LNCAP (cell line): ENCODE data around the gene ADAM12.

Source experiments
- TF ChIP-seq, protein P1 (sequence below): fragments of 450-650 bp; IDR thresholded peaks from 2 replicates; pipeline ENCODE4 v1.5.1; 2017; ENCODE audit warnings: mild to moderate bottlenecking

Gene ADAM12

DNA sequence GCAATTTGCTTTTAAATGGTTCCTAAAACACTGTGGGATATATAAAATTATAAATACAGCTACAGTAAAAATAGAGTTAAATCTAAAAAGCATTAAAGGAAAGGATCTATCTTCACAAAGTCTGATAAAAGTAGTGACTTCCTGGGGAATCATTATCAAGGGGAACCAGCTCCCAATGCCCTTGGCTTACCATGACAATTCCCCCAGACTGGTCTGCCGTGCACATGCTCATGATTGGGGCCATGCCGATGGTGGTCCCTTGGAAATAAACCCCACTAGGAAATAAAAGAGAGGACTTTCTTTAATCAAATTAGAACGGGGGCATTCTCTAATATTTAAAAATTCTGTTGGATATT is 290.1 kb downstream of the ADAM12 start:
- TF ChIP-seq, protein P1, sequence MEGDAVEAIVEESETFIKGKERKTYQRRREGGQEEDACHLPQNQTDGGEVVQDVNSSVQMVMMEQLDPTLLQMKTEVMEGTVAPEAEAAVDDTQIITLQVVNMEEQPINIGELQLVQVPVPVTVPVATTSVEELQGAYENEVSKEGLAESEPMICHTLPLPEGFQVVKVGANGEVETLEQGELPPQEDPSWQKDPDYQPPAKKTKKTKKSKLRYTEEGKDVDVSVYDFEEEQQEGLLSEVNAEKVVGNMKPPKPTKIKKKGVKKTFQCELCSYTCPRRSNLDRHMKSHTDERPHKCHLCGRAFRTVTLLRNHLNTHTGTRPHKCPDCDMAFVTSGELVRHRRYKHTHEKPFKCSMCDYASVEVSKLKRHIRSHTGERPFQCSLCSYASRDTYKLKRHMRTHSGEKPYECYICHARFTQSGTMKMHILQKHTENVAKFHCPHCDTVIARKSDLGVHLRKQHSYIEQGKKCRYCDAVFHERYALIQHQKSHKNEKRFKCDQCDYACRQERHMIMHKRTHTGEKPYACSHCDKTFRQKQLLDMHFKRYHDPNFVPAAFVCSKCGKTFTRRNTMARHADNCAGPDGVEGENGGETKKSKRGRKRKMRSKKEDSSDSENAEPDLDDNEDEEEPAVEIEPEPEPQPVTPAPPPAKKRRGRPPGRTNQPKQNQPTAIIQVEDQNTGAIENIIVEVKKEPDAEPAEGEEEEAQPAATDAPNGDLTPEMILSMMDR: no peak

DNA sequence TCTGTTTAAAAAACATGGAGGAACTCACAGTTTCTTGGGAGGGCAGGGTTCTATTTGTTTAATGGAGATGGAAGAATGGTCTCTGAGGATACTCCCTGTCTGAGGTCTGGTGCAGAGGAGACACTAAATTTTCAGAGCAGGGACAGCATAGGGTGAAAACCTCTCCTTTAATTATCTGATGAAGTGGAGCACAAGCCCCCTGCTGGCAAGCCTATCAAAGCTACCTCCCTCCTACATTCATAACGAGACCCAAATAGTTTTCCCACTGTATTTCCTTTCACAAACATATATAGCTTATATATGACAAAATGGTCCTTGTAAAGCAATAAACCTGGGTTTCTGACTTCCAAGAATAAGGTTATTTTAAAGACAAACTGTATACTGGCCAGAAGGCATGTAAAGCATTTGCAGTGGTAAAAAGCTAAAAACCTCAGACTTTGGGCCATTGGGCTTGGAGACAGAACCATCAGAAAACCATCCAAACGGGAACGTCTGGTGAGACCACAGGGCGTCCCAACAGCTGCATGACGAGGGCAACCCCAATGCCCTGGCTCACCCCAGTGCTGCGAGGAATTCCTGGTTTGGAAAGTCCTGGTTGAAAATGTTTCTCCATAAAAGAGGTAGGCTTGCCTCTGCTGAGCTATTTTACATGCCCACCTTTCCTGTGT is 290.6 kb downstream of the ADAM12 start:
- TF ChIP-seq, protein P1: no peak

DNA sequence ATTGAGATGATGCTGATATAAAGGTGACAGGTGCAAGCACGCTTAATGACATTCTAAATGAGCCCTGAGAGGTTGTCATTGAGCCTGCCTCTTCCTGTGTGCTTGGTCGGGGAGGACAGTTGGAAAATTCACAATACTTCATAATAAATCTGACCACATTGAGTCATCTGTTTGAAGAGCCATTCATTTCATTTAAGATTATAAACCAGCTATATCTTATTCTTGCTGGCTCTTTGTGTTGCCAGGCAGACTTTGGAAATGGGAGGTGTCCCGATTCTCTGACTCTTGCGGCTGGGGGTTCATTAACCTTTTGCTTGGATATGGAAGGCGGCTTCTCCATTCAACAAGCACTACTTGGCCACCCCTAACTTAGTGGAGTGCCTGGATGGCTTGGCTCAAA is 293.7 kb downstream of the ADAM12 start:
- TF ChIP-seq, protein P1: no peak

DNA sequence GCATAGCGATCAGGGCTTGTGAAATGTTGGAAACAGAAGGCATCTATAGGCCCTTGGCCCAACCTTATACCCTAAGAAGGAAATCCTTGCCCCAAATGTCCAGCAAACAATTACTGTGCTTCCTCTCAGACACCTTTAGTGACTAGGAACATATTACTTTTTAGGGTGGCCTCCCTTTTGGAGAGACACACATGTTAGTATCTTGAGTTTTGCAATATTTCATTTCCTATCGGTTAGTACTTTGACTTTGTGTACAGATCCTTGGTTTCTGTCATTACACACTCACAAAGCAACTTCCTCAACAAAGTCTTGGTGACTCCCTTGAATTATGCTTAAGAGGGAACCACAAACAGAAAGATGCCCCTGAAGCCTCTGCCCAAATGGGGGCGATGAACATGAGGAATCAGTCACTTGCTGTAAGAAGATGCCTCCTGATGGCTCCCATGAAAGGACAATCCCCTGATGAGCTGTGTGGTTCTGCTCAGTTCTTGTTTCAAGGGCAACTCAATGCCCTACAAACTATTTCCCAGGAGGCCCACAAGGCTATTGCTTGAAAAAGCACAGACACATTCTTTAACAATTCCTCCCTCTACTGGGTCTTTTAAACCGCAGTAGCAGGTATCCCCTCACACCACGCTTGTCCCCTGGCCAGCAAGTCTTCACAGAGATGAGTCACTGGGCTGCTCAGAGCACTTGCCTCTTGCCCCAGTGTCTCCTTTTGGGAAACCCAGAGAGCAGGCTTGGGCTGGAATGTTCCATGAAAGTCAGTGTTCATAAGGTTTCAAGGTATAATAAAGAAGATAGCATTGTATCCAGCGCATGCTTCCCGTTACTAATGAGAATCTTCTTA is 295.7 kb downstream of the ADAM12 start:
- TF ChIP-seq, protein P1: no peak

DNA sequence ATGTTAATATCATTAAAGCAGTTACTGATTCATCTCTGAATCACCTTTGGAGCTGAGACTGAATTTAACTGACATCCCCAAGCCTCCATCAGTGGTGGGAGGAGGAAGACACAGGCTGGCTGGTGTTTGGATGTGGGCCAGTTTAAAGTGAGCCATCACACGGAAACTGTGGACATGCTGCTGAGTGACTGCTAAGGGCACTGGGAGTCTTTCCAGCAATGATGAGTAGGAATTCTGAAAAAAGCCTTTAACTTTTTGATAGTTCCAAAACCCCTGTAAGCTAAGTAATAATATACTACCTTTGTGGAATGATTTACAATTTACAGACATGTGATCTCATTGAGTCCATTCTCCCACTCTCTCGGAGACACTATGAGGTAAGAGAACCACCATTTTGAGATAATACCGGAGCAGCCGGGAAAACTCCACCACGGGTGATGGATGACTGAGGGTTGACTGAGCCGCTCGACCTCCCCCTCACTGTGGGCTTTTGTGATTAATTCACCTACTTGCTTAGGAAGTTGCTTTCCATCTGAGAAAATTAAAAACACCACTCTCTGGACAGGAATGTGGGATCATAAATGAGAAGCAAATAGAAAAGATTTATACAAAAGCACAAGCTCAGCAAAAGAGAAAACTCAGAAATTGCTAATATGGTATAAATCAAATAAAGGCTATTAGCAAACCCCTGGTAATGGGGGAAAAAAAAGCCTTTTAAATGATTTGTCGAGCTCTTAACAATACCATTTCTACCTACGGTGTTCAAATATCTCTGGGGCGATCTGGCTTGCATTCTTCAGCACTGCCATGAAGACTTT is 297.2 kb downstream of the ADAM12 start:
- TF ChIP-seq, protein P1: no peak

DNA sequence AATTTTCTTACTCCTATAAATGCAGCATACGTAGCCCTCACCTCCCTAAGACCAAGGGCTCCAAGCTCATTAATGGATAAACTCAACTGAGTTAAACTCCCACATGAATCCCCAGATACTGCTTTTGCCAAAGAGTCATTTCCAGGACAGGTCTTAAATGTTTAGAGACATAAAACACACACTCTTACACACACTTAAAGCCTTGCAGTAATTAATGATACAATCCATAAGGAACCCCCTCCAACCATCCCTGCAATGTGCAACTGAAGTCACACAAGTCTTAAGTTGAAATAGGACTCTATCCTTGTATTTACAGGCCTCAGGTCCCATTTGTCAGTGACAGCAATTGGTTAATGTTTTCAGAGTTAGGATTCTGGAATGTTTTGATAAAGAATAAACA is 297.8 kb downstream of the ADAM12 start:
- TF ChIP-seq, protein P1: no peak

DNA sequence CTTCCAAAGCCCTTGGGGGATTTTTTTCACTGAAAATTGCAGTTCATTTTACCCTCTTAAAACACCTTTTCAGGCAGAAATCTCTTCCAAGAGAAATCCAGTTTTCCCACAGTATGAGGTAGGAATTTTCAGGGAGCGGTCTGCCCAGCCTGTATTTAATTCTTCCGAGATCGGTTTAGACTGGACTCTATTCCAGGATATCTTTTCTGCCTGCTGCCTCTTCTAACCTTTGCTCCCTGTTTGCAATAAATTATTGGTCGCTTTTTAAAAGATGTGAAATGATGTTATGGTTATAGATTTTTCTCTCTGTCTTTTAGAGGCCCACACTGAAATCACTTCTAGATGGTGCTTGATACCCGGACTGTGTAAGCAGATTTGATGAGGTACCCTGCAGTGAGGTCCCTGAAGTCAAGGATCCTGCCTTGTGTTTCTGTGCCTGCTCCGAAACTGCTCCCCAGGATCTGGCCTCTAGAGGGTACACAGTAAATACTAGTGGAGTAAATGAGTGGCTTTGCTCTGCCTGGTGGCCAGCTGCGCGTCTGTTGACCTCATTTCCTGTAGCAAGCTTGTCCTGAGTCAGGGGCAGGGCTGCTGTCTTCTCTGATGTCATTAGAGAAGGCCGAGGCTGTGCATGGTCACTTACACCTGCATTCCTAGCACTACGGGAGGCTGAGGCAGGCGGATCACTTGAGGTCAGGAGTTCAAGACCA is 300.3 kb downstream of the ADAM12 start:
- TF ChIP-seq, protein P1: no peak
